Tibial nerve (tissue), 4 donors: ENCODE measurements around the gene PTPRF.

Experiments used
- CTCF ChIP-seq, 5 experiments: fragments of 200-600 bp in 3 of 5; fragments of 450-650 bp in 2 of 5; sonication (generic) in 3 of 5; IDR thresholded peaks; one replicate each; pipeline ENCODE4 v1.5.1; 2016 to 2019; ENCODE audit warnings: antibody characterized with exemption in 5 of 5, mild to moderate bottlenecking in 3 of 5, moderate library complexity in 2 of 5
- EP300 ChIP-seq, 2 donors: sonication (generic); formaldehyde crosslinking; IDR thresholded peaks; one replicate each; pipeline ENCODE4 v1.6.1; 2017; ENCODE audit warnings: antibody characterized with exemption in 2 of 2, mild to moderate bottlenecking in 1 of 2
- POLR2A ChIP-seq, 2 donors: fragments of 450-650 bp; IDR thresholded peaks; one replicate each; pipeline ENCODE4 v1.6.1; 2017; ENCODE audit warnings: antibody characterized with exemption in 2 of 2, mild to moderate bottlenecking in 2 of 2, moderate library complexity in 2 of 2

DNA sequence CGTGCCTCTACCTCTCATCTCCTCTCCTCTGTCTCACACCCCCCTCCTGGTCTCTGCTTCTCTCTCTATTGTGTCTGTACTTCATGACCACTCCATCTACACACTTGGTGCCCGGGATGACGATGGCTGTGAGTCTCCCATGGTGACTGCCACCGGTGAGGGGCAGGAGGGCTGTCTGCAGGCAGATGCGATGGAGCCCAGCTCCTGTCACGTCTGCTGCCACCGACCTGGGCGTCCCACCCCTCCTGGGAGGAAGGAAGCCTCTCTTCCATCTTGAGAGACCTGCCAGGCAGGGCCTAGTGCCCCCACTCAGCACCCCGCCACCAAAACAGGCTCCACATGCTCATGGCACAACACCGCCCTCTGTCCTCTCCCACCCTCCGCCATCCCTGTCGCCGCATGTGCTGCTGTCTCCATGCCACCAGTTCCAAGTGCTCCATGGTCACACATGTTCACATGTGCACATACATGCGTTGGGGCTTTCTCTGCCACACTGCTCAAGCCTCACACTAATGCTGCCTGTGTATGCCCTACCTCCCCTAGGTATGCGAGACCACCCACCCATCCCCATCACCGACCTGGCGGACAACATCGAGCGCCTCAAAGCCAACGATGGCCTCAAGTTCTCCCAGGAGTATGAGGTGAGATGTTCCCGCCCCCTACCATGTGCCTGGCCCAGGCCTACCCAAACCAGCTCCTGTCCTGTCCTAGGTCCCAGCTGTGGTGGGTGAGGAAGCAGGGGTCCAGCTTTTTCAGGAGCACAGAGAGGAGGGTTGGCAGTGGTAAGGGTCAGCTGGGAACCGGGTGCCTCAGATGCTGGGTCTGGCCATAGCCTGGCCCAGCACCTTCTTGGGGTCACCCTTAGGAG lies 82.6 kb downstream of the PTPRF start:
- no peak for TF ChIP-seq CTCF (IDR thresholded peaks at IDR 0.05)
- TF ChIP-seq POLR2A (IDR thresholded peaks at IDR 0.05) = no peak
- no peak for TF ChIP-seq EP300 (IDR thresholded peaks at IDR 0.05)
